ENCODE results near the gene LCN6.
A peak's percentile ranks its signal among the peaks of the same experiment; 100 is the strongest.
"Not testable (repeated sequence)": the region's sequence is repeated elsewhere in the genome, so short reads cannot be mapped to it uniquely, and the experiment has no call there.

Gene LCN6

GRCh38 chr9:136782452-136782851 is 34.1 kb upstream of the LCN6 start:
- DNase-seq (ENCODE audit: low spot score), result no peak

- DNase-seq (ENCODE audit: low spot score), result no peak
These were observed 31.5 kb upstream of the LCN6 start for GRCh38 chr9:136779808-136780207.

- DNase-seq (ENCODE audit: low spot score), result no peak
These were observed 29.0 kb upstream of the LCN6 start for GRCh38 chr9:136777359-136777758.

- DNase-seq (ENCODE audit: low spot score), result no peak
These were observed 28.6 kb upstream of the LCN6 start for GRCh38 chr9:136776947-136777346.

GRCh38 chr9:136775191-136775590 is 26.9 kb upstream of the LCN6 start:
- no peak for DNase-seq (ENCODE audit: low spot score)

GRCh38 chr9:136774416-136775045 is 26.2 kb upstream of the LCN6 start:
- DNase-seq (ENCODE audit: low spot score), result no peak

GRCh38 chr9:136773386-136774044 is 25.2 kb upstream of the LCN6 start:
- DNase-seq (ENCODE audit: low spot score), result peak; percentile 16

GRCh38 chr9:136771907-136772415 is 23.6 kb upstream of the LCN6 start:
- DNase-seq (ENCODE audit: low spot score), result no peak

GRCh38 chr9:136769710-136770191 is 21.4 kb upstream of the LCN6 start:
- DNase-seq (ENCODE audit: low spot score), result peak; percentile 69

GRCh38 chr9:136766410-136767120 is 18.2 kb upstream of the LCN6 start:
- DNase-seq (ENCODE audit: low spot score), result not testable (repeated sequence)

GRCh38 chr9:136765745-136766409 is 17.6 kb upstream of the LCN6 start:
- DNase-seq (ENCODE audit: low spot score), result not testable (repeated sequence)

- DNase-seq (ENCODE audit: low spot score), result no peak
These were observed 16.7 kb upstream of the LCN6 start for GRCh38 chr9:136765041-136765440.

- no peak for DNase-seq (ENCODE audit: low spot score)
These were observed 16.1 kb upstream of the LCN6 start, which contains the start of gene LCN15 for GRCh38 chr9:136764301-136764891. TSS of gene LCN15 (minus strand) at chr9:136764518. CDS start at chr9:136764488, 30 bp downstream.

- no peak for DNase-seq (ENCODE audit: low spot score)
These were observed 15.3 kb upstream of the LCN6 start for GRCh38 chr9:136763649-136764035.

GRCh38 chr9:136762915-136763648 is 14.8 kb upstream of the LCN6 start:
- peak; percentile 62 for DNase-seq (ENCODE audit: low spot score)

GRCh38 chr9:136762221-136762691 is 13.9 kb upstream of the LCN6 start:
- no peak for DNase-seq (ENCODE audit: low spot score)

GRCh38 chr9:136761545-136761981 is 13.2 kb upstream of the LCN6 start:
- DNase-seq (ENCODE audit: low spot score), result no peak

- peak; percentile 84 for DNase-seq (ENCODE audit: low spot score)
These were observed 12.7 kb upstream of the LCN6 start for GRCh38 chr9:136760834-136761544.

GRCh38 chr9:136760424-136760823 is 12.1 kb upstream of the LCN6 start:
- DNase-seq (ENCODE audit: low spot score), result no peak

Data from AG20443 (cell line).